Amniotic stem cell (primary cell): Measurements from ENCODE around the gene RPL29.

Source experiments
- DNase-seq: peaks from one replicate; lab custom pipeline; 2025; lab: John Stamatoyannopoulos, UW

Gene RPL29

DNA sequence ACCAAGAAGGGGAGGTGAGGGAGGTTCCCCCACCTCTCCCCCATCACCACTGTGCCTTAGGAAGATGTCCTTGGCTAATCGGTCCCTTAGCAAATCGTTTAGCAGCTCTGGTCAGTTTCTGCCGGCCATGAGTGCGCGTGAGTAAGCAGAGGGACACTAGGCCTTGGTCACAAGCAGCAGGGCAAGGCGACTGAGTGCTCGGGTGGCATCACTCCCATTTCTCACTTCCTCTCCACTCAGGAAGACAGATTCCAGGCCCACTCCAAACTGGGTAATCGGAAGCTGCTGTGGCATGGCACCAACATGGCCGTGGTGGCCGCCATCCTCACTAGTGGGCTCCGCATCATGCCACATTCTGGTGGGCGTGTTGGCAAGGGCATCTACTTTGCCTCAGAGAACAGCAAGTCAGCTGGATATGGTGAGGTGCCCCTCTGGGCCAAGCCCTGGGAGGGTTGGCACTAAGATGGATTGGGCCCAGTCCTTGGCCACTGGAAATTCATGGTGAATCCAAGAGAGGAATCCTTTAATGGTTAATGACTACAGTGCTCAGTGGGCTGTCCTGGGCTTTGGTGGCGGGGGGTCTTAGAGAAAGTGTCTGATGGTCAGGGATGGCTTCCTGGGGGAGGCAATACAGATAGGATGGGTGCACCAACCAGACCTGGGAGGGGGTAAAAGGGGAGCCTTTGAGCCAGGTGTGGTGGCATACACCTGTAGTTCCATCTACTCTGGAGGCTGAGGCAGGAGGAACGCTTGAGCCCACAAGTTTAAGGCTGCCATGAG is 49.6 kb downstream of the RPL29 start:
- DNase-seq = no peak

DNA sequence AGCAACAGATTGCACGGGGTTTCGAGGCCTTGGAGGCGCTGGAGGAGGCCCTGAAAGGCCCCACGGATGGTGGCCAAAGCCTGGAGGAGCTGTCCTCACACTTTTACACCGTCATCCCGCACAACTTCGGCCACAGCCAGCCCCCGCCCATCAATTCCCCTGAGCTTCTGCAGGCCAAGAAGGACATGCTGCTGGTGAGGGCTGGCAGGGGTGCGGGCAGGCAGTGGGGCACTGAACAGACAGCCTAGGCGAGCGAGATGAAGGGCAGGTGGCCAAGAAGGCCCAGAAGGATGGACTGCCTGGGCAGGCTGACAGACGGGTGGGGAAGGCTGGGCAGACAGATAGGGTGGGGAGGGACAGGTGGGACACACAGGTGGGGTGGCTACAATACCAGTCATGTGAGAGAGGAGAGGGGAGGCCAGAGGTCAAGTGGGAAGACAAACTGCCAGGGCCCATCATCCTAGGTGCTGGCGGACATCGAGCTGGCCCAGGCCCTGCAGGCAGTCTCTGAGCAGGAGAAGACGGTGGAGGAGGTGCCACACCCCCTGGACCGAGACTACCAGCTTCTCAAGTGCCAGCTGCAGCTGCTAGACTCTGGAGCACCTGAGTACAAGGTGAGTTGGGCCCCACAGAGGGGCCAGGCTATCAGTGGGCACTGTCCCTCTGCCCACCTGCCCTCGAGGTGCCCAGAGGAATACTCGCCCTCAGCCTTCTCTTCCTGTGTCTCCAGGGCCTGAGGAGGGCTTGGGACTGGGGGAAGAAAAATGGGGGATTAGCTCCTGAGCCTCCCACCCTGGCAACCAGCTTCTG is 50.5 kb downstream of the RPL29 start:
- no peak for DNase-seq

DNA sequence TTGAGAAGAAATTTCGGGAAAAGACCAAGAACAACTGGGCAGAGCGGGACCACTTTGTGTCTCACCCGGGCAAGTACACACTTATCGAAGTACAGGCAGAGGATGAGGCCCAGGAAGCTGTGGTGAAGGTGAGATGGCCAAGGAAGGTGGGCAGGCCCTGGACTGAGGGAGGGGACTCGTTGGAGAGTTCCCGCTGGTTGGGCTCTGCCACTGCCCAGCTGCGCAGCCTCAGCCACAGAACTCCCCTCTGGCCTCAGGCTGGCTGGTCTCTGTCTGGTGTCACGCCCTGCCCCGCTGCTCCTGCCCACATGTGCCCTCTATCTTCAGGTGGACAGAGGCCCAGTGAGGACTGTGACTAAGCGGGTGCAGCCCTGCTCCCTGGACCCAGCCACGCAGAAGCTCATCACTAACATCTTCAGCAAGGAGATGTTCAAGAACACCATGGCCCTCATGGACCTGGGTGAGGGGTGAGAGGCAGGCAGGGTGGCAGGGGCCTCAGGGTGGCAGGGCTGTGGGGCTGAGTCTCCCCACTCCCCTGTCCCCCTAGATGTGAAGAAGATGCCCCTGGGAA is 51.2 kb downstream of the RPL29 start:
- DNase-seq = no peak
